ENCODE results near the gene ZC3HAV1L. TPM values are rescaled to one million over a fixed set of nuclear protein-coding genes. Genes with fewer than 3 reads are reported as not detected.
A peak's percentile ranks its signal among the peaks of the same experiment; 100 is the strongest.

ZC3HAV1L gene
- total and polyA plus RNA-seq, 8 donors = 0.33 to 31.9 (median 9.4) TPM

- 63 to 88% (median 76%) methylated on average over 4 of the region's 4 CpGs for WGBS, 5 donors
- Histone ChIP-seq H3K36me3 (peaks cover 0 to 52% (median 46%) of the 10 kb centered on the region in 4 donors), H3K9me3 (no peaks in the 10 kb centered on the region), H3K27me3 (no peaks in the 10 kb centered on the region), H3K4me3 (no peak overlapping the region), H3K4me1 (peaks cover 0 to 2% (median under 1%) of the 10 kb centered on the region in 4 donors), H3K27ac (no peak overlapping the region)
- TF ChIP-seq, protein P1, sequence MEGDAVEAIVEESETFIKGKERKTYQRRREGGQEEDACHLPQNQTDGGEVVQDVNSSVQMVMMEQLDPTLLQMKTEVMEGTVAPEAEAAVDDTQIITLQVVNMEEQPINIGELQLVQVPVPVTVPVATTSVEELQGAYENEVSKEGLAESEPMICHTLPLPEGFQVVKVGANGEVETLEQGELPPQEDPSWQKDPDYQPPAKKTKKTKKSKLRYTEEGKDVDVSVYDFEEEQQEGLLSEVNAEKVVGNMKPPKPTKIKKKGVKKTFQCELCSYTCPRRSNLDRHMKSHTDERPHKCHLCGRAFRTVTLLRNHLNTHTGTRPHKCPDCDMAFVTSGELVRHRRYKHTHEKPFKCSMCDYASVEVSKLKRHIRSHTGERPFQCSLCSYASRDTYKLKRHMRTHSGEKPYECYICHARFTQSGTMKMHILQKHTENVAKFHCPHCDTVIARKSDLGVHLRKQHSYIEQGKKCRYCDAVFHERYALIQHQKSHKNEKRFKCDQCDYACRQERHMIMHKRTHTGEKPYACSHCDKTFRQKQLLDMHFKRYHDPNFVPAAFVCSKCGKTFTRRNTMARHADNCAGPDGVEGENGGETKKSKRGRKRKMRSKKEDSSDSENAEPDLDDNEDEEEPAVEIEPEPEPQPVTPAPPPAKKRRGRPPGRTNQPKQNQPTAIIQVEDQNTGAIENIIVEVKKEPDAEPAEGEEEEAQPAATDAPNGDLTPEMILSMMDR (IDR thresholded peaks at IDR 0.05) = no peak
- TF ChIP-seq POLR2AphosphoS5 (IDR thresholded peaks at IDR 0.05) = no peak
- TF ChIP-seq POLR2A (IDR thresholded peaks at IDR 0.05) = no peak
- no peak for TF ChIP-seq EP300 (IDR thresholded peaks at IDR 0.05)
- intact Hi-C loops (cut with DNase I; ENCODE audit: low total_unique reads) = no loop called here
- no peak for DNase-seq
Observed at GRCh38 chr7:139022286-139022685, 13.6 kb downstream of the ZC3HAV1L start.

DNA sequence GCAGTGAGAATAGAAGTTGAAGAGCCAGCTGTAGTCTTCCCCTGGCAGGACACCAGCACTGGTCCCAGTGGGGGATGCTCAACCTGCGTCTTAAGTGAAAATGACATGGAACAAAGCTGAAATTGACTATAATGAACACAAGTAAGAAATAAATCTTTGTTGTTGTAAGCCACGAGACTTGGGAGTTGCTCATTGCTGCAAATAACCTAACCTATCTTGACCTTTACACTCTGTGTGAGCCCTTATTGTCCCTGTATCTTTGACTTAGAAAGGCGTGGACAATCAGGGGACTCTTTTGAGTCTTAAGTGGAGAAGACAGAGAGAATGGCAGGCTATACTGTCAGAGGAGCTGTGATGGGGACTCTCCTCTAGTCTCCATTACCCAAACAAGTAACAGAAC, 16.9 kb downstream of the ZC3HAV1L start:
- peaks cover 0 to 19% (median 18%) of the 10 kb centered on the region in 4 donors for H3K36me3 ChIP-seq
- H3K9me3 ChIP-seq = no peaks in the 10 kb centered on the region
- H3K27ac ChIP-seq = no peak overlapping the region
- 65 to 76% (median 70%) methylated on average over 3 of the region's 3 CpGs for WGBS, 5 donors
- TF ChIP-seq POLR2AphosphoS5 (IDR thresholded peaks at IDR 0.05) = no peak
- TF ChIP-seq EP300 (IDR thresholded peaks at IDR 0.05) = no peak
- TF ChIP-seq, protein P1 (IDR thresholded peaks at IDR 0.05) = no peak
- no peak for TF ChIP-seq POLR2A (IDR thresholded peaks at IDR 0.05)
- no peaks in the 10 kb centered on the region for H3K27me3 ChIP-seq
- no peak overlapping the region for H3K4me3 ChIP-seq
- DNase-seq = no peak
- H3K4me1 ChIP-seq = peaks cover 0 to 7% (median 2%) of the 10 kb centered on the region in 4 donors
- intact Hi-C loops (cut with DNase I; ENCODE audit: low total_unique reads) = no loop called here

DNA sequence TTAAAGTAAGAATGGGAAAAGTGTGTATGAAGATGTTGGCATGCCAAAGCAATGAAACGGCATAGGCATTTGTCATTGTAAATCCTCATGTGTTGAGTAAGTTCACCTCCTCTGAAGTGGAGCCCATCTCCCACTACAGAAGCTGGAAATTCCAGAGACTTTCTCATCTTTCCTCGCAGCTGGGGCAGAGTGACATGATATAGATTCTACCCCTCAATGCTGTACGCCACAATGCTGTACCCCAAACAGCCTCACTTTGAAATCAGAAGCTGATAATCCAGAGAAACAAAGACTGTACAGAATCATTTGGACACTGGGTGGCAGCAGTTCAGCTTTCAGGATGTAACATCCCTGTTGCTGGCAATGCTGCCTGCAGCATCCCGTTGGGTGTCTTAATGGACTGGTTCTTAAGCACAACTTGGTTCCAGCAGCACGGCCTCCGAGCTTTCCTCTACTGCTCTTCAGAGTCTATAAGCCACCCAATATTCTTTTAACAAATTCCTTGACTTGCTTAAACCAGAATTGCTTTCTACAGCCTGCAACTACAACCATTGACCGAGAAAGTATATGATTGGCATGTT, 18.8 kb downstream of the ZC3HAV1L start:
- no peaks in the 10 kb centered on the region for H3K9me3 ChIP-seq
- H3K36me3 ChIP-seq = peaks cover 0 to 2% (median under 1%) of the 10 kb centered on the region in 4 donors
- H3K27me3 ChIP-seq = no peaks in the 10 kb centered on the region
- H3K27ac ChIP-seq = no peak overlapping the region
- TF ChIP-seq, protein P1 (IDR thresholded peaks at IDR 0.05) = peak in 4 of 7 experiments; percentile 18 to 56 (median 52)
- TF ChIP-seq POLR2A (IDR thresholded peaks at IDR 0.05) = no peak
- DNase-seq = peak; percentile 65 to 84
- intact Hi-C loops (cut with DNase I; ENCODE audit: low total_unique reads) = no loop called here
- H3K4me3 ChIP-seq = no peak overlapping the region
- H3K4me1 ChIP-seq = peaks cover 0 to 7% (median 2%) of the 10 kb centered on the region in 4 donors
- WGBS, 5 donors = 24 to 31% (median 30%) methylated on average over 7 of the region's 7 CpGs

GRCh38 chr7:139011373-139011772, 24.5 kb downstream of the ZC3HAV1L start:
- WGBS, 5 donors = 84 to 93% (median 89%) methylated on average over 3 of the region's 3 CpGs
- no peaks in the 10 kb centered on the region for H3K9me3 ChIP-seq
- H3K36me3 ChIP-seq = no peaks in the 10 kb centered on the region
- no peak for DNase-seq
- intact Hi-C loops (cut with DNase I; ENCODE audit: low total_unique reads) = no loop called here
- H3K4me3 ChIP-seq = no peak overlapping the region
- H3K27ac ChIP-seq = no peak overlapping the region
- H3K4me1 ChIP-seq = no peaks in the 10 kb centered on the region
- TF ChIP-seq POLR2AphosphoS5 (IDR thresholded peaks at IDR 0.05) (no peak), POLR2A (IDR thresholded peaks at IDR 0.05) (no peak), EP300 (IDR thresholded peaks at IDR 0.05) (no peak)
- TF ChIP-seq, protein P1 (IDR thresholded peaks at IDR 0.05) = no peak
- H3K27me3 ChIP-seq = no peaks in the 10 kb centered on the region
